GM23248 (cell line): Measurements from ENCODE around the gene GNB3. TPM values are rescaled to one million over a fixed set of nuclear protein-coding genes. Genes with fewer than 3 reads are reported as not detected.

Source experiments
- DNase-seq: peaks from one replicate; pipeline ENCODE4 v3.0.0-alpha.2; 2015
- H2AFZ ChIP-seq: fragments of 200-600 bp; sonication (generic); 2 replicates; pipeline ENCODE4 v1.6.1; 2016; ENCODE audit warnings: antibody characterized with exemption
- H3F3A ChIP-seq: fragments of 200-600 bp; sonication (generic); 2 replicates; pipeline ENCODE4 v1.6.1; 2016; ENCODE audit warnings: mild to moderate bottlenecking, antibody characterized with exemption, mixed run types; ENCODE audit not compliant: insufficient read depth
- H3K27ac ChIP-seq: fragments of 200-600 bp; sonication (generic); 2 replicates; pipeline ENCODE4 v1.5.1; 2016; ENCODE audit warnings: mild to moderate bottlenecking
- H3K27me3 ChIP-seq: fragments of 200-600 bp; sonication (generic); replicated peaks from 2 replicates; pipeline ENCODE4 v1.6.1; 2016; ENCODE audit warnings: mild to moderate bottlenecking; ENCODE audit not compliant: insufficient read depth
- H3K36me3 ChIP-seq: fragments of 200-600 bp; sonication (generic); 2 replicates; pipeline ENCODE4 v1.6.1; 2016; ENCODE audit warnings: low read depth, mild to moderate bottlenecking
- H3K4me1 ChIP-seq: fragments of 200-600 bp; sonication (generic); 2 replicates; pipeline ENCODE4 v1.6.1; 2016; ENCODE audit warnings: mild to moderate bottlenecking; ENCODE audit not compliant: insufficient read depth
- H3K4me2 ChIP-seq: fragments of 200-600 bp; sonication (generic); one replicate; pipeline ENCODE4 v1.6.1; 2016; ENCODE audit warnings: mild to moderate bottlenecking; ENCODE audit not compliant: unreplicated experiment
- H3K4me3 ChIP-seq: fragments of 200-600 bp; sonication (generic); 2 replicates; pipeline ENCODE4 v1.5.1; 2016; ENCODE audit warnings: mild to moderate bottlenecking
- H3K79me2 ChIP-seq: fragments of 200-600 bp; sonication (generic); 2 replicates; pipeline ENCODE4 v1.6.1; 2016; ENCODE audit warnings: mild to moderate bottlenecking; ENCODE audit not compliant: insufficient read depth
- H3K9ac ChIP-seq: fragments of 200-600 bp; sonication (generic); 2 replicates; pipeline ENCODE4 v1.6.1; 2016; ENCODE audit warnings: mild to moderate bottlenecking
- H3K9me2 ChIP-seq: fragments of 200-600 bp; sonication (generic); 2 replicates; pipeline ENCODE4 v1.6.1; 2016; ENCODE audit warnings: mixed run types, mild to moderate bottlenecking, moderate library complexity; ENCODE audit not compliant: insufficient read depth
- H3K9me3 ChIP-seq: fragments of 200-600 bp; sonication (generic); one replicate; pipeline ENCODE4 v1.6.1; 2017; ENCODE audit warnings: low read depth
- H4K20me1 ChIP-seq: fragments of 200-600 bp; sonication (generic); 2 replicates; pipeline ENCODE4 v1.6.0; 2016; ENCODE audit not compliant: insufficient read depth
- EZH2 ChIP-seq: fragments of 200-600 bp; sonication (generic); IDR thresholded peaks from 2 replicates; pipeline ENCODE4 v1.6.1; 2018; ENCODE audit warnings: antibody characterized with exemption, mild to moderate bottlenecking; ENCODE audit not compliant: insufficient read depth, poor library complexity, severe bottlenecking
- EZH2phosphoT487 ChIP-seq: fragments of 200-600 bp; sonication (generic); IDR thresholded peaks from 2 replicates; pipeline ENCODE4 v1.6.1; 2018; ENCODE audit warnings: antibody characterized with exemption, moderate library complexity, mild to moderate bottlenecking, low read depth; ENCODE audit not compliant: insufficient read depth
- WGBS, 2 experiments: methylation state at CpG; one replicate each; pipeline ENCODE4 v1.1.6; 2015 to 2017; ENCODE audit warnings: low lambda C conversion rate in 2 of 2, low coverage in 1 of 2; ENCODE audit errors: missing lambda C conversion rate in 2 of 2; 5-methylcytosine and 5-hydroxymethylcytosine counted together
- in situ Hi-C: fragments of 300-500 bp; cut with MboI; formaldehyde crosslinking; loops from 2 replicates; pipeline ENCODE4 v1.15.0; 2020
- polyA plus RNA-seq: library from polyadenylated mRNA; unstranded; fragments of >200 nt; fragmentation: Nextera tagmentation; extraction: Ambion mirVana; gene quantifications from 2 replicates; pipeline ENCODE4 v1.2.1, GENCODE V29; 2016
- total RNA-seq: library from RNA; depleted of rRNA; stranded (reverse); fragments of >200 nt; shearing (Covaris generic); gene quantifications from 2 replicates; pipeline ENCODE4 v1.2.3, GENCODE V29; 2014

GNB3 gene
- total and polyA plus RNA-seq, 2 experiments from 2014 or later: 2.2 to 3.2 TPM

DNA sequence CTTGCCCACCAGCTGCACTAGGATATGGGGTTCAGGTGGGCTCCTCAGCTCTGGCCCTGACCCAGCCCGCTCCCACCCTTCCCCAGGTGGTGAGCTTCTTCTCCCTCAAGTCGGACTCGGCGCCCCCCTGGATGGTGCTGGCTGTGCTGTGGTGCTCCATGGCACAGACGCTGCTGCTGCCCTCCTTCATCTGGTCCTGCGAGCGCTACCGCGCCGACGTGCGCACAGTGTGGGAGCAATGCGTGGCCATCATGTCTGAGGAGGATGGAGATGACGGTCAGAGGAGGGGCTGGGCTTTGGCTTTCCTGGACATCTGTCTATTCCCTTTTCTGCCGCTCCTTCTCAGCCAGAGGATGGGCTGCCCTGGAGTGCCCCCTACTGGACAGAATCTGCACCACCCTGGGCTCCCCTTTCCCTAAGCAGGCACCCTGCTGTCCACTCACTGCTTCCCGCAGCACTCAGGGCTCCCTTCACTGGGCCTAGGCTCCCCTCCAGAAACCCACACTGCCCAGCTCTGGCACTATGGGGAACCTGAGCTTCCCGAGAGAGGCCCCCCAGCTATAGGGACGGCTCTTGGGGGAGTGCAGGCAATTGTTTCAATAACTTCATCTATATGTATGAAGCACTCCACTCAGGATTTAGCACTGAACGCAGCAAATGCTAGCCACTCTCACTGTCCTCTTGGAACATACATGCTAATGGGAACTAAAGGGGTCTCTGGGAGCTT is 15.2 kb upstream of the GNB3 start:
- in situ Hi-C loops: no loop called here
- Histone ChIP-seq H3K79me2 (peaks cover 25% of the 10 kb centered on the region), H3F3A (no peaks in the 10 kb centered on the region; the same call in 1 of the 2 replicates), H3K9me3 (no peaks in the 10 kb centered on the region), H3K9me2 (no peaks in the 10 kb centered on the region), H3K4me1 (peaks cover 23% of the 10 kb centered on the region), H3K27me3 (peaks cover 7% of the 10 kb centered on the region), H3K27ac (no peak overlapping the region), H4K20me1 (no peaks in the 10 kb centered on the region), H3K9ac (peak overlapping the region; percentile 63), H3K4me2 (peak overlapping the region; percentile 78), H2AFZ (peak overlapping the region; percentile 77), H3K4me3 (peak overlapping the region; percentile 64), H3K36me3 (no peaks in the 10 kb centered on the region)
- TF ChIP-seq EZH2phosphoT487 (no peak), EZH2 (no peak)
- 2 to 3% methylated on average over 18 to 19 of the region's 19 CpGs for WGBS, 2 experiments
- DNase-seq: peak; percentile 85

DNA sequence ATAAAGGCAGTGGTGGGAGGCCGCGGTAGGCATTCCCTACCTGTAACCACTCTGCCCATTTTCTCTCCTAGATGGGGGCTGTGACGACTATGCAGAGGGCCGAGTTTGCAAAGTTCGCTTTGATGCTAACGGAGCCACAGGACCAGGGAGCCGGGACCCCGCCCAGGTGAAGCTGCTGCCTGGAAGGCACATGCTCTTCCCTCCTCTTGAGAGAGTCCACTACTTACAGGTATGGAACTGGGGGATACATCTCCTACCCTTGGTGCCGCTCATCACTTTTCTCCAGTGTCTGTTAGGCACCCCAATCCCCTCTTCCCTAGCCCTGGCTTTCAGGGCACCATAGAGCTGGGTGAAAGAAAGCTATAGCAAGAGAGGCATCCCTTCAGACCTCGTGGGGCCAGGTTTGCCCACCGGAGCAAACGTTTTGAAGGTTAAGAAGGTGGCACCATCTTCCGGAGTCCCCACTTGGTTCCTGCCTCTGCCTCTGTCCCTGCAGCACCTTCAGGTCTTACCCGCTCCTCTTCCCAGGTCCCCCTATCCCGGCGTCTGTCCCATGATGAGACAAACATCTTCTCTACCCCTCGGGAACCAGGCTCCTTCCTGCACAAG is 14.5 kb upstream of the GNB3 start:
- in situ Hi-C loops: no loop called here
- no peak for DNase-seq
- peaks cover 25% of the 10 kb centered on the region for H3K79me2 ChIP-seq
- no peak overlapping the region for H3K9ac ChIP-seq
- H3K27ac ChIP-seq: no peak overlapping the region
- peaks cover 23% of the 10 kb centered on the region for H3K4me1 ChIP-seq
- WGBS, 2 experiments: 65 to 68% methylated on average over 17 of the region's 17 CpGs
- H3F3A ChIP-seq: no peaks in the 10 kb centered on the region; the same call in 1 of the 2 replicates
- 0 out of 2 replicates have a peak, but pooled peaks cover 4% of the 10 kb centered on the region for H3K36me3 ChIP-seq
- H2AFZ ChIP-seq: no peak overlapping the region
- peaks cover 7% of the 10 kb centered on the region for H3K27me3 ChIP-seq
- no peak overlapping the region for H3K4me2 ChIP-seq
- no peaks in the 10 kb centered on the region for H3K9me2 ChIP-seq
- no peak overlapping the region for H3K4me3 ChIP-seq
- TF ChIP-seq EZH2: no peak
- no peaks in the 10 kb centered on the region for H4K20me1 ChIP-seq
- H3K9me3 ChIP-seq: no peaks in the 10 kb centered on the region

DNA sequence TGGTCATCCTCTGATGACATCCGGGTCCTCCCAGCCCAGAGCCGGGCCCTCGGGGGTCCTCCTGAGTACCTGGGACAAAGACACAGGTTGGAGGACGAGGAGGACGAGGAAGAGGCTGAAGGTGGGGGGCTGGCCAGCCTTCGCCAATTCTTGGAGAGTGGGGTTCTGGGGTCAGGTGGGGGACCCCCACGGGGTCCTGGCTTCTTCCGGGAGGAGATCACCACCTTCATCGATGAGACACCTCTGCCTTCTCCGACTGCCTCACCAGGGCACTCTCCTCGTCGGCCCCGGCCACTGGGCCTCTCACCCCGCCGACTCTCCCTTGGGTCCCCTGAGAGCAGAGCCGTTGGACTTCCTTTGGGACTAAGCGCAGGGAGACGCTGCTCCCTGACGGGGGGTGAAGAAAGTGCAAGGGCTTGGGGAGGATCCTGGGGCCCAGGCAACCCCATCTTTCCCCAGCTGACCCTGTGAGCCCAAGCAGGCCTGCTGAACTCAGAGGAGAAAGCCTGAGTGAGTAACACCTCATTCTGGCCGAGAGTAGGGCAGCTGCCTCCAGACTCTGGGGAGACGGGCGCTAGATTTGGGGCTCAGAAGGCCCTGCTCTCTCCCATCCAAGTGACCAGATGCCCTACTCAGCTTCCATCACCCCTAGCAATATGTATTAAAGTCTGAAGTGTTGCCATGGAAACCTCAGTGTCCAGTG is 13.8 kb upstream of the GNB3 start:
- peak overlapping the region; percentile 46; the same call in 1 of the 2 replicates for H3K4me3 ChIP-seq
- no peaks in the 10 kb centered on the region for H3K9me2 ChIP-seq
- H3F3A ChIP-seq: no peaks in the 10 kb centered on the region; the same call in 1 of the 2 replicates
- WGBS, 2 experiments: 76 to 84% methylated on average over 21 to 22 of the region's 22 CpGs
- peaks cover 23% of the 10 kb centered on the region for H3K4me1 ChIP-seq
- no peak for DNase-seq
- TF ChIP-seq EZH2phosphoT487 (no peak), EZH2 (no peak)
- H3K9ac ChIP-seq: peak overlapping the region; percentile 27; the same call in 1 of the 2 replicates
- H3K4me2 ChIP-seq: peak overlapping the region; percentile 54
- no peaks in the 10 kb centered on the region for H3K9me3 ChIP-seq
- H3K27me3 ChIP-seq: peaks cover 7% of the 10 kb centered on the region
- H2AFZ ChIP-seq: peak overlapping the region; percentile 34; the same call in 1 of the 2 replicates
- in situ Hi-C loops: no loop called here
- H3K27ac ChIP-seq: peak overlapping the region; percentile 25; the same call in 1 of the 2 replicates
- peaks cover 25% of the 10 kb centered on the region for H3K79me2 ChIP-seq
- H4K20me1 ChIP-seq: no peaks in the 10 kb centered on the region
- H3K36me3 ChIP-seq: 0 out of 2 replicates have a peak, but pooled peaks cover 4% of the 10 kb centered on the region

DNA sequence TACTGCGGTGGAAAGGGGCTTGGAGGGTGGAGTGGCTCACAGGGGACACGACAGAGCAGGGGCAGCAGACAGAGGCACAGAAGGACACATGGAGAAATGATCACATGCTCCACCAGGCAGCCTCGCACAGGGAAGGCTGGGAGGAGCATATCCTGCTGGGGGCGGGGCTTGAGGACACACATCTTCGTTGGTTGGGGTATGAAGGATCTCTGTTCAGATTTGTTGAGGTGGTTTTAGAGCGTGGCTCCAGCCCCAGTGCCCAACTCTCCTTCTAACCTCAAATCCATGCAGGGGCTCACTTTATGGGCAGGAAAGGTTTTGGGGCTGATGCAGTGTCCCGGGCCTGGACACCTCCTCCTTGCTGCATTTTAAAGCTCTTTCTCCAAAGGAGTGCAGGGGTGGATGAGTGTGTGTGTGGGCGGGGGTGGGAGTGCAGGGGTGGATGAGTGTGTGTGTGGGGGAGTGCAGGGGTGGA is 13.3 kb upstream of the GNB3 start:
- 1 to 3% methylated on average over 8 of the region's 8 CpGs for WGBS, 2 experiments

More for the DNA sequence above, 13.3 kb upstream of the GNB3 start:
- Histone ChIP-seq H3F3A (no peaks in the 10 kb centered on the region; the same call in 1 of the 2 replicates), H3K27me3 (peaks cover 7% of the 10 kb centered on the region), H3K4me2 (peak overlapping the region; percentile 54), H3K36me3 (0 out of 2 replicates have a peak, but pooled peaks cover 4% of the 10 kb centered on the region), H3K9ac (peak overlapping the region; percentile 27; the same call in 1 of the 2 replicates), H3K9me3 (no peaks in the 10 kb centered on the region), H4K20me1 (no peaks in the 10 kb centered on the region), H3K4me1 (peaks cover 23% of the 10 kb centered on the region), H3K27ac (peak overlapping the region; percentile 25; the same call in 1 of the 2 replicates), H3K4me3 (peak overlapping the region; percentile 46), H3K9me2 (no peaks in the 10 kb centered on the region), H3K79me2 (peaks cover 25% of the 10 kb centered on the region), H2AFZ (peak overlapping the region; percentile 34; the same call in 1 of the 2 replicates)
- in situ Hi-C loops: no loop called here
- TF ChIP-seq EZH2 (no peak), EZH2phosphoT487 (no peak)
- peak; percentile 90 for DNase-seq
